D721Med (cell line): ENCODE results near the gene ZBTB45.
"Not testable (repeated sequence)": the region's sequence is repeated elsewhere in the genome, so short reads cannot be mapped to it uniquely, and the experiment has no call there.

Source experiments
- DNase-seq: peaks from one replicate; pipeline ENCODE4 v3.0.0; 2011; ENCODE audit warnings: low spot score; ENCODE audit not compliant: insufficient read length
- FAIRE-seq: peaks from 2 replicates; lab custom pipeline; 2011; peaks lifted over from hg19 to GRCh38; lab: Jason Lieb, UNC
- TF ChIP-seq, protein P1 (sequence below): IDR thresholded peaks from 2 replicates; pipeline ENCODE4 v1.5.1; 2012; ENCODE audit warnings: mild to moderate bottlenecking, control low read depth; ENCODE audit not compliant: insufficient read depth; ENCODE audit errors: missing control alignments

Gene ZBTB45

DNA sequence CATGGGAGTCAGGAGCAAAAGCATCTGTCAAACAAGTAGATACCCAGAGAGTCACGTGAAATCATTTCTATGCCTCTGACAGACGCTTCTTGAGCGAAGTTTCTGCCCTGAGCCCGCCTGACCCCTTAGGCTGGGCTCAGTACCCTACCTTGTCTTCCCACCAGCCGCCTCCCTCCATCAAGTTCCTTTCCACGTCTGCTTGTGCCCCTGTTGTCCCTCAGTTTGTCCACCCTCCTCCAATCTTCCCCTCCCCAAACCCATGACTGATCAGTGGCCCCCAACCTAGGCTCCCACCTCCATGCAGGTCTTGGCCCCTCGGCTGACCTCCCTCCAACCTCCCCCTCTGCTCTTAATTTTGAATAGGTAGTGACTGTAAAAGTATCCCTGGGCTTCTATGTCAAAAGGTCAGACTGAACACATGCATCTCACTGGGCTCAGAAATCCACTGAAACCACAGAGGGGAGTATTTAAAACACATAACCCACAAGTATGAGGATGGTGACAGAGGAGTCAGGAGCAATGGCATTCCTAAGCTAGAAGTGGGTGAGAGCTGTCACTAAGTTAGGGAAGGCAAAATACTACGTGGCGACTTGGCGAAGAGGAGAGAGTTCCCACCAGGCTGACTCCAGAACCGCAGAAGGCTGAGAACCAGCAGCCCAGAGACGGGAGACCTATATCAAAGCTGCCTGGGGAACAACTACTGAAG, 45.2 kb downstream of the ZBTB45 start:
- TF ChIP-seq, protein P1, sequence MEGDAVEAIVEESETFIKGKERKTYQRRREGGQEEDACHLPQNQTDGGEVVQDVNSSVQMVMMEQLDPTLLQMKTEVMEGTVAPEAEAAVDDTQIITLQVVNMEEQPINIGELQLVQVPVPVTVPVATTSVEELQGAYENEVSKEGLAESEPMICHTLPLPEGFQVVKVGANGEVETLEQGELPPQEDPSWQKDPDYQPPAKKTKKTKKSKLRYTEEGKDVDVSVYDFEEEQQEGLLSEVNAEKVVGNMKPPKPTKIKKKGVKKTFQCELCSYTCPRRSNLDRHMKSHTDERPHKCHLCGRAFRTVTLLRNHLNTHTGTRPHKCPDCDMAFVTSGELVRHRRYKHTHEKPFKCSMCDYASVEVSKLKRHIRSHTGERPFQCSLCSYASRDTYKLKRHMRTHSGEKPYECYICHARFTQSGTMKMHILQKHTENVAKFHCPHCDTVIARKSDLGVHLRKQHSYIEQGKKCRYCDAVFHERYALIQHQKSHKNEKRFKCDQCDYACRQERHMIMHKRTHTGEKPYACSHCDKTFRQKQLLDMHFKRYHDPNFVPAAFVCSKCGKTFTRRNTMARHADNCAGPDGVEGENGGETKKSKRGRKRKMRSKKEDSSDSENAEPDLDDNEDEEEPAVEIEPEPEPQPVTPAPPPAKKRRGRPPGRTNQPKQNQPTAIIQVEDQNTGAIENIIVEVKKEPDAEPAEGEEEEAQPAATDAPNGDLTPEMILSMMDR, result no peak
- FAIRE-seq, result no peak
- no peak for DNase-seq

GRCh38 chr19:58473775-58474174, 45.8 kb downstream of the ZBTB45 start:
- TF ChIP-seq, protein P1, result no peak
- DNase-seq (no peak), FAIRE-seq (no peak)

DNA sequence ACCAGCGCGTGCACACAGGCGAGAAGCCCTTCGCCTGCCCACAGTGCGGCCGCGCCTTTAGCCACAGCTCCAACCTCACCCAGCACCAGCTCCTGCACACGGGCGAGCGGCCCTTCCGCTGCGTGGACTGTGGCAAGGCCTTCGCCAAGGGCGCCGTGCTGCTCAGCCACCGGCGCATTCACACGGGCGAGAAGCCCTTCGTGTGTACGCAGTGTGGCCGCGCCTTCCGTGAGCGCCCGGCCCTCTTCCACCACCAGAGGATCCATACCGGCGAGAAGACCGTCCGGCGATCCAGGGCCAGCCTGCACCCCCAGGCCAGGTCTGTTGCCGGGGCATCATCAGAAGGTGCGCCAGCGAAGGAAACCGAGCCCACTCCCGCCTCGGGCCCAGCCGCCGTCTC, 47.9 kb downstream of the ZBTB45 start:
- FAIRE-seq (no peak), DNase-seq (no peak)
- TF ChIP-seq, protein P1, result no peak

GRCh38 chr19:58470837-58471543, 48.6 kb downstream of the ZBTB45 start:
- not testable (repeated sequence) for FAIRE-seq, DNase-seq

- FAIRE-seq, result no peak
Measured at GRCh38 chr19:58469241-58470013, 50.2 kb downstream of the ZBTB45 start.

GRCh38 chr19:58468216-58468839, 51.3 kb downstream of the ZBTB45 start:
- no peak for DNase-seq
- no peak for FAIRE-seq
- TF ChIP-seq, protein P1, result no peak

More at GRCh38 chr19:58469241-58470013, 50.2 kb downstream of the ZBTB45 start:
- TF ChIP-seq, protein P1, result no peak
- DNase-seq, result no peak
